ENCODE data around the gene CELSR1. TPM values are rescaled to one million over a fixed set of nuclear protein-coding genes. Genes with fewer than 3 reads are reported as not detected.

The CELSR1 gene
- total RNA-seq, 1 donor from 2014 or later: 27.6 TPM

DNA sequence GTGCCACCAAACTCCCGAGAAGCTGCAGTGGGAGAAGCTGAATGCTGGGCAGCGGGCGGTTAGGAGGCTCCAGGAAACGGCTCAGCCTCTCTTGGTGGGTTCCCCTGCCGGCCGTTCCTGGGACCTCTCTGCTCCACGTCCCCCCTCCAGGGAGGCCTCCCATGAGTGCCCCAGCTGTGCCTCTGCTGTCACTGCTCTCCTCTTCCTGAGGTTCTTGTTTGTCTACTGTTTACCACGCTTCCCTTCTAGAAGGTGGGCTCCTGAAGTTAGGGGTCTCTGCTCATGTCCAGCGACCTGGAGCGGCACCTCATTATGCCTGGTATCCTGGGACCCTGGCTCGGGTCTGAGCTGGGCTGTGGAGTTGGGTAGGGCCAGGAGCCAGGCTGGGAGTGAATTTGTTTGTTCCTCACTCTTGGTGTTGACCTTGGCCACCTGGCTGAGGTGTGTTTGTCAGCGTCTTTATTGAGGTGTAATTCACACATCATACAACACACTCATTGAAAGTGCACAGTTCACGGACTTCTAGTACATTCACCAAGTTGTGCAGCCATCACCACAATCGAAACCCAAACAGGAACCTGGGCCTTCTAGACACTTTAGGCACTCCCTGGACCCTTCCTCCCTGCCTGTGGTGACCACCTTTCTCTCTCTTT is 45.0 kb upstream of the CELSR1 start:
- no peak overlapping the region for H3K4me3 Mint-ChIP-seq (ENCODE audit: unreplicated experiment)
- H2AFZ ChIP-seq (ENCODE audit: low read depth, low read length): no peak overlapping the region
- no peak overlapping the region for H3K9ac ChIP-seq (ENCODE audit: low read length)
- H3K4me3 ChIP-seq (ENCODE audit: insufficient read depth, low read depth, low read length): no peak overlapping the region
- H3K27ac Mint-ChIP-seq (ENCODE audit: unreplicated experiment): no peak overlapping the region
- H3K4me2 ChIP-seq (ENCODE audit: low read length): no peak overlapping the region
- FAIRE-seq (no peak), DNase-seq (ENCODE audit: low read depth) (no peak)
- no peak overlapping the region for H3K27ac ChIP-seq (ENCODE audit: low read depth, low read length)
- peaks cover 4% of the 10 kb centered on the region for H3K36me3 Mint-ChIP-seq (ENCODE audit: low read depth, unreplicated experiment)
- peaks cover 56% of the 10 kb centered on the region for H3K79me2 ChIP-seq (ENCODE audit: insufficient read depth, low read length)
- no peaks in the 10 kb centered on the region for H3K9me3 ChIP-seq (ENCODE audit: insufficient read depth, low read depth, low read length)
- H3K4me1 Mint-ChIP-seq (ENCODE audit: low read depth, unreplicated experiment): peaks cover 28% of the 10 kb centered on the region
- H3K9me3 Mint-ChIP-seq (ENCODE audit: unreplicated experiment): no peaks in the 10 kb centered on the region
- H4K20me1 ChIP-seq (ENCODE audit: insufficient read depth, low read length): peaks cover 90% of the 10 kb centered on the region
- H3K27me3 Mint-ChIP-seq (ENCODE audit: low read depth, unreplicated experiment): peaks cover 3% of the 10 kb centered on the region
- TF ChIP-seq EZH2 (IDR thresholded peaks at IDR 0.05; ENCODE audit: insufficient read depth, low read length): no peak
- TF ChIP-seq, protein P1, sequence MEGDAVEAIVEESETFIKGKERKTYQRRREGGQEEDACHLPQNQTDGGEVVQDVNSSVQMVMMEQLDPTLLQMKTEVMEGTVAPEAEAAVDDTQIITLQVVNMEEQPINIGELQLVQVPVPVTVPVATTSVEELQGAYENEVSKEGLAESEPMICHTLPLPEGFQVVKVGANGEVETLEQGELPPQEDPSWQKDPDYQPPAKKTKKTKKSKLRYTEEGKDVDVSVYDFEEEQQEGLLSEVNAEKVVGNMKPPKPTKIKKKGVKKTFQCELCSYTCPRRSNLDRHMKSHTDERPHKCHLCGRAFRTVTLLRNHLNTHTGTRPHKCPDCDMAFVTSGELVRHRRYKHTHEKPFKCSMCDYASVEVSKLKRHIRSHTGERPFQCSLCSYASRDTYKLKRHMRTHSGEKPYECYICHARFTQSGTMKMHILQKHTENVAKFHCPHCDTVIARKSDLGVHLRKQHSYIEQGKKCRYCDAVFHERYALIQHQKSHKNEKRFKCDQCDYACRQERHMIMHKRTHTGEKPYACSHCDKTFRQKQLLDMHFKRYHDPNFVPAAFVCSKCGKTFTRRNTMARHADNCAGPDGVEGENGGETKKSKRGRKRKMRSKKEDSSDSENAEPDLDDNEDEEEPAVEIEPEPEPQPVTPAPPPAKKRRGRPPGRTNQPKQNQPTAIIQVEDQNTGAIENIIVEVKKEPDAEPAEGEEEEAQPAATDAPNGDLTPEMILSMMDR (IDR thresholded peaks at IDR 0.05; ENCODE audit: insufficient read depth, low read depth, low read length): no peak
- H3K36me3 ChIP-seq (ENCODE audit: insufficient read depth, low read length): no peaks in the 10 kb centered on the region
- H3K27me3 ChIP-seq (ENCODE audit: insufficient read depth, low read length): no peaks in the 10 kb centered on the region
- peaks cover 26% of the 10 kb centered on the region for H3K4me1 ChIP-seq (ENCODE audit: insufficient read depth, low read length)

DNA sequence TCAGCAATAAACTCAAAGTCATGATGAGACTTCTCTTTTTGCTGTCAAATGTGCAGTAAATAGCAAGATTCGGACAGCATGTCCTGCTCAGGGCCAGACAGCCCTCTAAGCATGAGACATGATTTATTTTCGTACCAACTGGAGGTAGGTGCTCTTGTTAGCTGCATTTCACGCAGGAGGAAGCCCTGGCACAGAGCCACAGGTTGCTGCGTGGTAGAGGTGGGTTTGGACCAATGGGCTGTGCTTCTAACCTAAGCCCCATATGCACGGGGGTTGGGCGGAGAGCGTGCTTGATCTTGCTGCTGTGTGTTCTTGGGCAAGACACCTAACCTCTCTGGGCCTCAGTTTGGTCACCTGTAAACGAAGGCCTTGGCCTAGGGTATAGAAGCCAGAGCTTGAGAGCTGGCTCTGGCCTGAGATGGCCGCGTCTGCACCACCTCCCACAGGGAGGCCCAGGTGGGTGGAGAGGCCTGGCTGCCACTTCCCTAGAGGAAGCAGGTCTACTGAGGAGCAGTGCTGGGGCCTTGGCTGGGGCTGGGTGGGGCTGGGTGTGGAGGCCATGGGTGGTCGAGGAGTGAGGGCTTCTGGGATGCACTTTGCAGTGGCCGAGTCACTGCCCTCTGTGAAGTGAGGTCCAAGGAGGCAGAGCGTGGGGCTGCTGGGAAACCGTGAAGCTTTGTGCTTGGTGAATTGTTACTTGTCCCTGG is 44.3 kb upstream of the CELSR1 start:
- Mint-ChIP-seq H3K27ac (ENCODE audit: unreplicated experiment) (no peak overlapping the region), H3K4me3 (ENCODE audit: unreplicated experiment) (no peak overlapping the region), H3K36me3 (ENCODE audit: low read depth, unreplicated experiment) (peaks cover 4% of the 10 kb centered on the region), H3K9me3 (ENCODE audit: unreplicated experiment) (no peaks in the 10 kb centered on the region), H3K4me1 (ENCODE audit: low read depth, unreplicated experiment) (peaks cover 22% of the 10 kb centered on the region), H3K27me3 (ENCODE audit: low read depth, unreplicated experiment) (no peaks in the 10 kb centered on the region)
- no peak overlapping the region for H2AFZ ChIP-seq (ENCODE audit: low read depth, low read length)
- H3K9me3 ChIP-seq (ENCODE audit: insufficient read depth, low read depth, low read length): no peaks in the 10 kb centered on the region
- DNase-seq (ENCODE audit: low read depth) (no peak), FAIRE-seq (no peak)
- no peak overlapping the region for H3K4me3 ChIP-seq (ENCODE audit: insufficient read depth, low read depth, low read length)
- H4K20me1 ChIP-seq (ENCODE audit: insufficient read depth, low read length): peaks cover 83% of the 10 kb centered on the region
- peaks cover 49% of the 10 kb centered on the region for H3K79me2 ChIP-seq (ENCODE audit: insufficient read depth, low read length)
- H3K4me1 ChIP-seq (ENCODE audit: insufficient read depth, low read length): peaks cover 26% of the 10 kb centered on the region
- no peak overlapping the region for H3K9ac ChIP-seq (ENCODE audit: low read length)
- no peak overlapping the region for H3K27ac ChIP-seq (ENCODE audit: low read depth, low read length)
- no peaks in the 10 kb centered on the region for H3K36me3 ChIP-seq (ENCODE audit: insufficient read depth, low read length)
- TF ChIP-seq, protein P1 (IDR thresholded peaks at IDR 0.05; ENCODE audit: insufficient read depth, low read depth, low read length): no peak
- no peak for TF ChIP-seq EZH2 (IDR thresholded peaks at IDR 0.05; ENCODE audit: insufficient read depth, low read length)
- H3K27me3 ChIP-seq (ENCODE audit: insufficient read depth, low read length): no peaks in the 10 kb centered on the region
- H3K4me2 ChIP-seq (ENCODE audit: low read length): no peak overlapping the region
